Measurements from ENCODE around the gene ZMYM4. TPM values are rescaled to one million over a fixed set of nuclear protein-coding genes. Genes with fewer than 3 reads are reported as not detected.

Gene ZMYM4
- total RNA-seq, 1 donor from 2014 or later: 65.9 TPM

DNA sequence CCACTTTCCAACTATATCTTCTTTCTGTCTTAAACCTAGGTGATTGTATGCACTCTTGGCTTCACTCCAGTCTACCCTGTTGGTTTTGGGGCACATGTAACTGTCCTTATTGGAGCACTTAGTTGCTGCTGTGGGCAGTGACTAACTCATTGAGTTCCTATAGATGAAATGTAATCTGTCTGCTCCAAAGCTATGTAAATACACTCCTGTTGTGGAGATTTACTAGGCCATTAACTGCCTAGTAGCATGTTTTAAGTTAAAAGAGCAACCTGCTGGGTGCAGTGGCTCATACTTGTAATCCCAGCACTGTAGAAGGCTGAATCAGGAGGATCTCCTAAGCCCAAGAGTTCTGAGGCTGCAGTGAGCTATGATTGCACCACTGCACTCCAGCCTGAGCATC is 137.6 kb downstream of the ZMYM4 start:
- H3K36me3 Mint-ChIP-seq (ENCODE audit: unreplicated experiment): peaks cover 61% of the 10 kb centered on the region
- no peaks in the 10 kb centered on the region for H3K27me3 Mint-ChIP-seq (ENCODE audit: unreplicated experiment)
- no peak for DNase-seq (ENCODE audit: extremely low spot score, unreplicated experiment)
- H3K4me1 Mint-ChIP-seq (ENCODE audit: unreplicated experiment): no peaks in the 10 kb centered on the region
- peaks cover 15% of the 10 kb centered on the region for H3K9me3 Mint-ChIP-seq (ENCODE audit: unreplicated experiment)
- H3K27ac Mint-ChIP-seq (ENCODE audit: unreplicated experiment): no peak overlapping the region
- H3K4me3 Mint-ChIP-seq (ENCODE audit: unreplicated experiment): no peak overlapping the region
- TF ChIP-seq, protein P1, sequence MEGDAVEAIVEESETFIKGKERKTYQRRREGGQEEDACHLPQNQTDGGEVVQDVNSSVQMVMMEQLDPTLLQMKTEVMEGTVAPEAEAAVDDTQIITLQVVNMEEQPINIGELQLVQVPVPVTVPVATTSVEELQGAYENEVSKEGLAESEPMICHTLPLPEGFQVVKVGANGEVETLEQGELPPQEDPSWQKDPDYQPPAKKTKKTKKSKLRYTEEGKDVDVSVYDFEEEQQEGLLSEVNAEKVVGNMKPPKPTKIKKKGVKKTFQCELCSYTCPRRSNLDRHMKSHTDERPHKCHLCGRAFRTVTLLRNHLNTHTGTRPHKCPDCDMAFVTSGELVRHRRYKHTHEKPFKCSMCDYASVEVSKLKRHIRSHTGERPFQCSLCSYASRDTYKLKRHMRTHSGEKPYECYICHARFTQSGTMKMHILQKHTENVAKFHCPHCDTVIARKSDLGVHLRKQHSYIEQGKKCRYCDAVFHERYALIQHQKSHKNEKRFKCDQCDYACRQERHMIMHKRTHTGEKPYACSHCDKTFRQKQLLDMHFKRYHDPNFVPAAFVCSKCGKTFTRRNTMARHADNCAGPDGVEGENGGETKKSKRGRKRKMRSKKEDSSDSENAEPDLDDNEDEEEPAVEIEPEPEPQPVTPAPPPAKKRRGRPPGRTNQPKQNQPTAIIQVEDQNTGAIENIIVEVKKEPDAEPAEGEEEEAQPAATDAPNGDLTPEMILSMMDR (IDR thresholded peaks at IDR 0.05): no peak

DNA sequence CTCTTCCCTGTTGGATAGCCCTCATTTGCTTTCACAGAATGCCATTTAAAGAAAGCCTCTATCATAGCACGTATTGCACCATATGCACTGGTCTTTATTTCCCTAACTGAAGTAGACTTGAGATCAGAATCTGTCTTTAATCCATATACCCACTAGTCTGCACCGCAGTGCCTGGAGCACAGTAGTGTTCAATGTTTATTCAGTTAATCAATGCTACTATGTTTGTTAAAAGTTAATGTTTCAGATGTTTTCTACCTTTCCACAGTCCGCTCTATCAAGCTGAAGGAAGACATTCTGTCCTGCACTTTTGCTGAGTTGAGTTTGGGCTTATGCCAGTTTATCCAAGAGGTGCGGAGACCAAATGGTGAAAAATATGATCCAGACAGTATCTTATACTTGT is 139.2 kb downstream of the ZMYM4 start:
- peaks cover 56% of the 10 kb centered on the region for H3K36me3 Mint-ChIP-seq (ENCODE audit: unreplicated experiment)
- no peak overlapping the region for H3K27ac Mint-ChIP-seq (ENCODE audit: unreplicated experiment)
- no peak overlapping the region for H3K4me3 Mint-ChIP-seq (ENCODE audit: unreplicated experiment)
- TF ChIP-seq, protein P1 (IDR thresholded peaks at IDR 0.05): no peak
- peaks cover 7% of the 10 kb centered on the region for H3K9me3 Mint-ChIP-seq (ENCODE audit: unreplicated experiment)
- no peaks in the 10 kb centered on the region for H3K4me1 Mint-ChIP-seq (ENCODE audit: unreplicated experiment)
- no peak for DNase-seq (ENCODE audit: extremely low spot score, unreplicated experiment)
- H3K27me3 Mint-ChIP-seq (ENCODE audit: unreplicated experiment): no peaks in the 10 kb centered on the region

DNA sequence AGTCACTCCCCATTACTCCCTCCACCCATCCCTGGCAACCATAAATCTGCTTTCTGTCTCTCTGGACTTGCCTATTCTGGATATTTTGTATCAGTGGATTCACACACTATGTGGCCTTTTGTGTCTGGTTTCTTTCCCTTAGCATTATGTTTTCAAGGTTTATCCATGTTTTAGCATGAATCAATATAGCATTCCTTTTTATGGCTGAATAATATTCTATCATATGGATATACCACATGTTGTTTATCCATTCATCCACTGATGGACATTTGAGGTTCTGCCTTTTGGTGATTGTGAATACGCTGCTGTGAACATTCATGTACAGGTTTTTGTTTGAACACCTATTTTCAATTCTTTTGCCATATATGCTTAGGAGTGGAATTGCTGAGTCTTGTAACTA is 140.4 kb downstream of the ZMYM4 start:
- Mint-ChIP-seq H3K9me3 (ENCODE audit: unreplicated experiment) (peaks cover 7% of the 10 kb centered on the region), H3K4me3 (ENCODE audit: unreplicated experiment) (no peak overlapping the region), H3K27me3 (ENCODE audit: unreplicated experiment) (no peaks in the 10 kb centered on the region), H3K36me3 (ENCODE audit: unreplicated experiment) (peaks cover 53% of the 10 kb centered on the region), H3K27ac (ENCODE audit: unreplicated experiment) (no peak overlapping the region), H3K4me1 (ENCODE audit: unreplicated experiment) (no peaks in the 10 kb centered on the region)
- TF ChIP-seq, protein P1 (IDR thresholded peaks at IDR 0.05): no peak
- no peak for DNase-seq (ENCODE audit: extremely low spot score, unreplicated experiment)

DNA sequence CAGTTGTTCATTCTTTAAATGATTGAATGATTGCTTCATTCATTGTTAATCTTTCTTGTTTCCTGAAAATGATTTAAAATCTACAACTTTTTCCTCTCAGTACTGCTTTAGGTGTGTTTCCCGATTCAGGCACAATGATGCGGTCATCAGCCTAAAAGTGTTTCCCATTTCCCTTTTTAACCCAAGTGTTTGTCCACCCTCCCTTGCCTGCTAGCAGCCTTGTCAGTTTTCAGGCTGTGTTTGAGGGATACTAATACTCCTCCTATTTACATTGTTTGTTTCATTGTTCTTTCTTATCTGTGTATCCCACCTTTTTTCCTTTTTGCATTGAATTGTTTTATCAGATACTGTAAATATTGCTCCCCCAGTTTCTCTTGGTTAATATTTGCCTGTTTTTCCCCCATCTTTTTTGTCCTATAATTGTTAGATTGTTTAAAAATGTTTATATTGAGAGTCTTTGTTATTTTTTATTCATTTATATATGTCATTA is 157.6 kb downstream of the ZMYM4 start:
- no peaks in the 10 kb centered on the region for H3K27me3 Mint-ChIP-seq (ENCODE audit: unreplicated experiment)
- H3K9me3 Mint-ChIP-seq (ENCODE audit: unreplicated experiment): no peaks in the 10 kb centered on the region
- peaks cover 38% of the 10 kb centered on the region for H3K36me3 Mint-ChIP-seq (ENCODE audit: unreplicated experiment)
- H3K4me3 Mint-ChIP-seq (ENCODE audit: unreplicated experiment): no peak overlapping the region
- no peaks in the 10 kb centered on the region for H3K4me1 Mint-ChIP-seq (ENCODE audit: unreplicated experiment)
- no peak for DNase-seq (ENCODE audit: extremely low spot score, unreplicated experiment)
- H3K27ac Mint-ChIP-seq (ENCODE audit: unreplicated experiment): no peak overlapping the region
- TF ChIP-seq, protein P1 (IDR thresholded peaks at IDR 0.05): no peak

DNA sequence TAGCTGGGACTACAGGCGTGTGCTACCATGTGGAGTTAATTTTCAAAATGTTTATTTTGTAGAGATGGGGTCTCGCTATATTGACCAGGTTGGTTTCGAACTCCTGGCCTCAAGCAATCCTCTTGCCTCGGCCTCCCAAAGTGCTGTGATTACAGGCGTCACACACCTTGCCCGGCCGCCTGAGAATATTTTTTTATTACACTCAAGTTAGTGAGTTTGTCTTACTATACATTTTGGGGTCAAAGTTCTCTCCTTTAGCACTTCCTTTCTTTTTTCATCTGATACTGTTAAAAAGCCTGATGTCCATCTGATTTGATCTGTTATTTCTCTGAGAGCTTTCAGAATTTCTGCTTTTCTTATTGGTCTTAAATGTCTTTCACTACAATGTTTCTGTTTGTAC is 159.9 kb downstream of the ZMYM4 start:
- Mint-ChIP-seq H3K9me3 (ENCODE audit: unreplicated experiment) (no peaks in the 10 kb centered on the region), H3K4me3 (ENCODE audit: unreplicated experiment) (no peak overlapping the region), H3K27me3 (ENCODE audit: unreplicated experiment) (no peaks in the 10 kb centered on the region), H3K4me1 (ENCODE audit: unreplicated experiment) (no peaks in the 10 kb centered on the region), H3K27ac (ENCODE audit: unreplicated experiment) (no peak overlapping the region), H3K36me3 (ENCODE audit: unreplicated experiment) (peaks cover 39% of the 10 kb centered on the region)
- no peak for DNase-seq (ENCODE audit: extremely low spot score, unreplicated experiment)
- TF ChIP-seq, protein P1 (IDR thresholded peaks at IDR 0.05): no peak
